ENCODE measurements around the gene C1QA. TPM values are rescaled to one million over a fixed set of nuclear protein-coding genes. Genes with fewer than 3 reads are reported as not detected.

The C1QA gene
- total and polyA plus RNA-seq, 2 of the 4 experiments (the other 2 are of a cell fraction): not detected

DNA sequence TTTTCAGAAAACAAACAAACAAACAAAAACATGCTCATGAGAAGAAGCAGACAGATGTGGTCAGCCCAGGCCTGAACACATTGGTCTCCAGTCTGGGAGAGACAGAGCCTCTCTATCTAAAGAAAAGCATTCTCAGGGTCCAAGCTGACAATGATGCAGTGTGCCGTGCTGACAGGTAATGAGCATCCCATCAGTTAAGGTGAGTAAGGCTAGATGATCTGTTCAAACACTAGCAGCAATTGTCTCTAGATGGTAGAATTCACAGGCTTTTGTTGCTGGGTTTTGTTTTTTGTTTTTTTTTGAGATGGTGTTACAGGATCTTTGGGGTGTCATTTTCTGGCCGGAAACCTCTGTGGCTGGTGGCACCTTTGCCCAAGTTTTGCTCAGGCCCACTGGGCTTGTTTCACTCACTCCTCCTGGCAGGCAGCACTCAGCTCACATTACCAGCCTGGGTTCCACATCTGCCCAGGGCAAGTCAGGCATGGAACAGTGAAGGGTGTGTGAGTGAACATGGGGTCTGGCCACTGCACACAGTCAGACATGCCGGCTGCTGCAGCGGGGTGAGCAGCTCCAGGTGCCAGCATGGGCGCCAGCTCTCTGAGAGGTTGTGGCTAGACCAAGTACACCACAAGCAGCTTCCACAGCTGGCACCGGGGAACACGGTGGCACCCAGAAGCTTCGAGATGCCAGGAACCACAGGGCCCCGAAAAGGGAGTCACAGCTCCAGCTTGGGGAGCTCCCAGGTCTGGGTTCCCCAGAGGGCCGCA lies 2.5 kb upstream of the C1QA start:
- Histone ChIP-seq H3K4ac (ENCODE audit: low read depth, low read length) (no peak overlapping the region), H3K4me2 (ENCODE audit: low read depth, low read length) (no peak overlapping the region), H2BK15ac (ENCODE audit: low read depth, low read length) (no peak overlapping the region), H3K36me3 (ENCODE audit: control insufficient read depth, insufficient read depth, low read length) (no peaks in the 10 kb centered on the region), H3K23ac (ENCODE audit: low read depth, low read length) (no peak overlapping the region), H3K27ac (ENCODE audit: insufficient read depth, low read length) (no peak overlapping the region), H2BK20ac (ENCODE audit: low read depth, low read length) (no peak overlapping the region), H3K9me3 (ENCODE audit: control insufficient read depth, insufficient read depth, low read length) (peaks cover 3% of the 10 kb centered on the region; the same call in 1 of the 2 replicates), H2AFZ (replicated peaks; ENCODE audit: low read length, poor library complexity) (no peak overlapping the region), H3K79me1 (ENCODE audit: low read depth in 1 of 2, low read length in 2 of 2) (no peaks in the 10 kb centered on the region), H4K8ac (ENCODE audit: low read depth in 2 of 2, low read length in 2 of 2) (no peak overlapping the region), H3K14ac (replicated peaks; ENCODE audit: low read depth, low read length) (no peak overlapping the region), H3K4me1 (ENCODE audit: control insufficient read depth, insufficient read depth, low read length) (no peaks in the 10 kb centered on the region), H3K9me1 (ENCODE audit: insufficient read depth, low read length) (no peaks in the 10 kb centered on the region), H3K27me3 (ENCODE audit: control insufficient read depth, insufficient read depth, low read length) (peaks cover 66% of the 10 kb centered on the region), H4K91ac (ENCODE audit: insufficient read depth, low read depth, low read length) (no peak overlapping the region), H2AK9ac (replicated peaks; ENCODE audit: low read depth, low read length, poor library complexity) (no peak overlapping the region), H3K9ac (ENCODE audit: low read depth, low read length) (no peak overlapping the region), H2AK5ac (ENCODE audit: low read depth, low read length) (no peak overlapping the region), H2BK120ac (ENCODE audit: low read depth, low read length) (no peak overlapping the region), H3K4me3 (ENCODE audit: insufficient read depth, low read depth, low read length) (no peak overlapping the region), H3K56ac (ENCODE audit: extremely low read depth, insufficient read depth, low read length) (no peak overlapping the region), H4K20me1 (ENCODE audit: insufficient read depth, low read length) (no peaks in the 10 kb centered on the region), H3K18ac (ENCODE audit: low read depth, low read length) (no peak overlapping the region), H4K5ac (ENCODE audit: low read depth, low read length) (no peak overlapping the region), H2BK5ac (ENCODE audit: low read depth, low read length, poor library complexity, severe bottlenecking) (no peak overlapping the region)
- intact Hi-C loops (cut with micrococcal nuclease) (no loop called here), in situ Hi-C loops (cut with MboI; ENCODE audit: low sequenced_read_pairs) (no loop called here), dilution Hi-C loops (cut with HindIII; ENCODE audit: low sequenced_read_pairs, unreplicated experiment) (no loop called here)
- TF ChIP-seq CHD1 (IDR thresholded peaks at IDR 0.05; ENCODE audit: low read depth, low read length): no peak
- TF ChIP-seq RCOR1 (IDR thresholded peaks at IDR 0.05; ENCODE audit: insufficient replicate concordance, low read length): no peak
- TF ChIP-seq CEBPB (IDR thresholded peaks at IDR 0.05; ENCODE audit: low read depth, low read length): no peak
- TF ChIP-seq MAFK (IDR thresholded peaks at IDR 0.05; ENCODE audit: low read depth, low read length): no peak
- no peak for TF ChIP-seq MXI1 (IDR thresholded peaks at IDR 0.05; ENCODE audit: borderline replicate concordance, low read depth, low read length)
- TF ChIP-seq FOS (IDR thresholded peaks at IDR 0.05; ENCODE audit: low read depth, low read length): no peak
- TF ChIP-seq USF2 (IDR thresholded peaks at IDR 0.05; ENCODE audit: low read depth, low read length): no peak
- TF ChIP-seq CTCF (conservative IDR thresholded peaks at IDR 0.05; ENCODE audit: low read depth, low read length): no peak
- no peak for TF ChIP-seq BHLHE40 (IDR thresholded peaks at IDR 0.05; ENCODE audit: low read depth, low read length)
- TF ChIP-seq RAD21 (IDR thresholded peaks at IDR 0.05; ENCODE audit: low read length): no peak
- TF ChIP-seq NFE2L2 (IDR thresholded peaks at IDR 0.05; ENCODE audit: low read depth, low read length): no peak
- no peak for TF ChIP-seq RFX5 (IDR thresholded peaks at IDR 0.05; ENCODE audit: low read depth, low read length)
- no peak for TF ChIP-seq SMC3 (IDR thresholded peaks at IDR 0.05; ENCODE audit: low read depth, low read length)
- TF ChIP-seq POLR2A (IDR thresholded peaks at IDR 0.05; ENCODE audit: low read depth, low read length): no peak
- TF ChIP-seq, protein P1, sequence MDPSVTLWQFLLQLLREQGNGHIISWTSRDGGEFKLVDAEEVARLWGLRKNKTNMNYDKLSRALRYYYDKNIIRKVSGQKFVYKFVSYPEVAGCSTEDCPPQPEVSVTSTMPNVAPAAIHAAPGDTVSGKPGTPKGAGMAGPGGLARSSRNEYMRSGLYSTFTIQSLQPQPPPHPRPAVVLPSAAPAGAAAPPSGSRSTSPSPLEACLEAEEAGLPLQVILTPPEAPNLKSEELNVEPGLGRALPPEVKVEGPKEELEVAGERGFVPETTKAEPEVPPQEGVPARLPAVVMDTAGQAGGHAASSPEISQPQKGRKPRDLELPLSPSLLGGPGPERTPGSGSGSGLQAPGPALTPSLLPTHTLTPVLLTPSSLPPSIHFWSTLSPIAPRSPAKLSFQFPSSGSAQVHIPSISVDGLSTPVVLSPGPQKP (IDR thresholded peaks at IDR 0.05; ENCODE audit: borderline replicate concordance, low read depth, low read length): no peak
- TF ChIP-seq MAZ (IDR thresholded peaks at IDR 0.05; ENCODE audit: borderline replicate concordance, low read depth, low read length): no peak
- 84% methylated on average over 5 of the region's 10 CpGs; no CpG with 5 or more reads in 1 of the 2 experiments for WGBS, 2 experiments (ENCODE audit: extremely low coverage in 2 of 2, insufficient read length in 1 of 2)
- POLR2A ChIA-PET (ENCODE audit: unreplicated experiment): no interaction called here
- DNase-seq (no peak), ATAC-seq (ENCODE audit: low read depth) (no peak)
- CTCF ChIA-PET: no interaction called here
- no TSS peak for BruUV-seq (replicated peaks)

All from IMR-90 (cell line).